Activated CD4-positive, alpha-beta T cell treated with anti-CD3 and anti-CD28 coated beads for 48 hours (primary cell): ENCODE data around the gene HHLA2.

Experiments
- DNase-seq: peaks from one replicate; pipeline ENCODE4 v3.0.0-alpha.2; 2020

HHLA2 gene

DNA sequence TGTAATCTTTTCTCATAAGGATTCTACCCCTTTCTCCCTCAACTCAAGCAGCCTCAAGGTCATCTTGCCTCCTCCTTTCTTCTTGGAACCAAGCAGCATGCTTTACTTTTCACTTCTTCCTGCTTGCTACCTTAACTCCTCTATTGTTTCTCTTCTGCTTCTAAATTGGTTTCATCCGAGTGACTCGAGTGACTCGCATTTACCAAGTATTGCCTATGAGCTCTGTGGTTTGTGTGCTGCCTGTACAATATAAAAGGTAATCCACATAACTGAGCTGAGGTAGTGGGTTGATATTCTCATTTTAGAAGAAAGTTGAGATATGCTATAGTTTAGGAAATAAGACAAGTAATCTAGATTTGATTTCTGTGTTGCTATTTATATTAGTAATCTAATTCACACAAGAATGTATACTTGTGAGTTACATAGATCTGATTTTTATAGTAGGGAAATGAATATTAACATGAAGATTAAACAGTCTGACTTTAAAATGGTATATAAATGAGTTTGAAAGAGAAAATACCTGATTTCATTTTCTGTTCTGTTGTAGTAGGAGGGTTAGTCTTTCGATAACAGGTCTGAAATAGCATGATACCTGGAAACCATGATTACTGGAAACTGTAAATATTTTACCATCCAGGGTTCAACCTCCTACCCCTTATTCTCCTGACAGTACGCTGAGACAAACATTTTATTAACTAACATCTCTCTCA is 5.5 kb downstream of the HHLA2 start:
- peak; percentile 11 for DNase-seq

DNA sequence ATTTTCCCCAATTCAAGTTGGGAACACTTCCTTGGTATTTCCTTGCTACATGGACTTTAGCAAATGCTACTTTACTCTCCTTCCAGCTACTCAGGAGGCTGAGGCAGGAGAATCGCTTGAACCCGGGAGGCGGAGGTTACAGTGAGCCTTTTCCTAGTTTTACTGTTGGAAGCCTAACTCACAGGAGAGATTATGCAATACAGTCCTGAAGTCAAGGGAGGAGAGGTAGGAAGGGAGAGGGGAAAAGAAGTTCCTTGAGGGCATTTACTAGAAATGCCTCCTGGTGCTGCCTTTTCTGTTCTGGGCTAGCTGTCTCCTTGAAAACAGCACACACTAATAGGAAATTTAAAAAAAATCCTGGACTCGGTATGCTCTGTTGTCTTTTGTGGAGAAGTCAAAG is 6.2 kb downstream of the HHLA2 start:
- DNase-seq, result no peak

DNA sequence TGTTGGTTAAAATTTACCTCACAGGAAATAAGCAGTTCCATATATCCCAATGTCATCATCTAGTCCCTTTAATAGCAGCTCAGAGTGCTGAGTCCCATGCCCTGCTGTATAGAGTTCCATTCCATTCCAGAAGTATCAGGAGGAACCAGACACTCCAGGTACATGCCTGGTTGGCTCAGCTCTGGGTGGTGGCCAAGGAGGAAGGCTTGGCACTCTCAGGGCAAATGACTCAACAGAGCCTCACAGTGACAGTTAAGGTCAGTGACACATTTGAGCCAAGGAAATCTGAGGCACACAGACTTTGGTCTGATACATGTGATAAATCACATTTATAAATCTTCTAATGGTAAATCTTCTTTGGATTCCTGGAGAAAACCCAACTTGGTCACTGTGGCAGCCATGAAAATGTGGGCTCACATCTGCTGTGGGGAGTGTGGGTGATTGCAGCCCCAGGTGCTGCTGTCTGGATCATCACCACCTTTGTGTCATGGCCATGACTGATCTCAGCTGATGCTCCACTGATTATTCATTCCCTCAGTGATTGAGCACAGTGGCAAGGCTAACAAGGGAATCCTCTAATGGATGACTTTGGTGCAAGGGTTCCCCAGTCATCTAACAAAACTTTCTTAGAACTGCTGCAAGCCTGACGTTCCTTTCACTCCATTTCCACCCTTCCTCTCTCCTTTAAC is 9.3 kb downstream of the HHLA2 start:
- DNase-seq, result peak; percentile 15

DNA sequence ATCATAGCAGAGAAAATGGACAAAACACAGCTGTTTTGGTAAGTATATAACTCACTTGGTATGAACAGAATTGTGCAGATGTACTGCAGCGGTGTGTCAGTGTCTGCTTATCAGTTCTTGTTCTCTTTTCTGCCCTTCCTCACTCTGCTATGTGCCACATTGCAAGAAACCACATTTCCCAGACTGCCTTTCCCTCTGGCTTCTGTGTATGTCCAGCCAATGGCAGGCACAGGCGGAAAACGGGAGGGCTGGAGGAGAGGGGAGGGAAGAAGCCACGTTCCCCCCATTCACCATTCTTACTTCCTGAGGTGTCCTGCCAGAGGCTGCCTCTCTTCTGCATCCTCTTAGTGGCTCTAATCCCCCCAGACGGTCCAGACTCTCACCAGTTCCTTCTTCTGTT is 15.4 kb downstream of the HHLA2 start:
- DNase-seq, result no peak

DNA sequence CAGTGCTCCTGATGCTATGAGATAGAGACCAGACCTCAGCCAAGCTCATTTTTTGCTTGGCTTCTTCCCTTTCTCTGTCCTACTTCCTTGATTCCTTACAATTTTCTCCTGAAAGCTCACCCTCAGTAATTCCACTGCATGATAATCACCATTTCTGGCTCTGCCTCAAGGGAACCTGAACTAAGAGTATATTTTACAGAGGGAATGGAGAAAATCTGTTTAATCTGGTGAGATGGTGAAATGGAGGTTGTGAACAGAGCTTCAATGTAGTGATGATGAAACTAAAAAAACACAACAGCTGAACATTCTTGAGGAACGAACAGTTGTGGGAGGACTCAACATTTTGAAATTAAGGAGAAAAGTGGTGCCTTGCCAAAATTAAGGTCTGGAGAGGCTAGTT is 16.3 kb downstream of the HHLA2 start:
- no peak for DNase-seq

DNA sequence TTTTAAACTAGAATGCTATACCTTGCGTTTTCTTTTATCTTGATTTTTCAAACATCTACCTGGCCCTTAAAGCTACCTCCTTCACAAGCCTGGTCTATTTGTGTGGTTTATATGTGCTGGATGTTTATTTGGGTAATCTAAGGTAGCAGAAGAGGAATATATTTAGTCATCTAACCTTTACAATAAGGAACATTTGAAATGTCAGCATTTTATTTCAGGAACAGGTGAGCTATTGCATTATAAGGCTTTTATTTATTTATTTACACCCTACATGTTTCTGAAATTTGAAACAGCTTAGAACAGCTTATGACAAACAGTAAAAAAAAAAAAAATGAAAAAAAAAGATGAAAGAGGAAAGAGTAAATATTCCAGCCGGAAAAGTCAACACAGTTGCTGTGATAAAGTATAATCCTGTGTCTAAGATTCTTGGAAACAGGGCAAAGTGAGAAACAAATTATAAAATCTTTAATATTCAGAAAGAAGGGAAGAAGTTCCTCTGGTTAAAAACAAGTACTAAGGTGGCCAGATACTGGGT is 19.5 kb downstream of the HHLA2 start:
- DNase-seq, result no peak

DNA sequence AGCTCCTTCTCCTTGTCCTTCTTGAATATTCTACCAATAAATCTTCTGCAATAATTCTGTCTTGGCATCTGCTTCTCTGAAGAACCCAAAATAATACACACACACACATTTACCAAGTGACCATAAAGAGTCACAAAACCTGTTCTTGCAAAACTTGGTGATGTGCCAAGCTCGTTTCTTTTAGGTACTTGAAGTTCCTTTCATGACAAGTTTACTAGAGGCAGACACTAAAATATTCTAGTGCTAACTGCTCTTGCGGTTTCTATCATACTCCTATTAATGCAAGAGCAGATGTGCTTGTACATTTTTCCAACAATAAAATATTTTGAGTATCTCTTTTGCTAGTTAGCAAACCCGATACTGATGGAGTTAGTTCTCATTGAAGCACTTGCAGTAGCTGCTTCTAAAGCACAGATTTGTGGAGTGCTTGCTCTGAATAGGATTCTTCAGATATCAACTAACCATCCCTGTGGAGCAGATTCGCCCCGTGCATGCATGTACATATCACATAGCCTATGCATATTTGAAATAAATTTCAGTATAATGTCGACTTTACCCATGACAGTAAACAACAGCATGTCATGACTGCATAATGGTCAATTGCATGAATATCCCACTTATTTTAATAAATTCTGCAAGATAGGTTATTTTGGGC is 23.2 kb downstream of the HHLA2 start:
- no peak for DNase-seq

DNA sequence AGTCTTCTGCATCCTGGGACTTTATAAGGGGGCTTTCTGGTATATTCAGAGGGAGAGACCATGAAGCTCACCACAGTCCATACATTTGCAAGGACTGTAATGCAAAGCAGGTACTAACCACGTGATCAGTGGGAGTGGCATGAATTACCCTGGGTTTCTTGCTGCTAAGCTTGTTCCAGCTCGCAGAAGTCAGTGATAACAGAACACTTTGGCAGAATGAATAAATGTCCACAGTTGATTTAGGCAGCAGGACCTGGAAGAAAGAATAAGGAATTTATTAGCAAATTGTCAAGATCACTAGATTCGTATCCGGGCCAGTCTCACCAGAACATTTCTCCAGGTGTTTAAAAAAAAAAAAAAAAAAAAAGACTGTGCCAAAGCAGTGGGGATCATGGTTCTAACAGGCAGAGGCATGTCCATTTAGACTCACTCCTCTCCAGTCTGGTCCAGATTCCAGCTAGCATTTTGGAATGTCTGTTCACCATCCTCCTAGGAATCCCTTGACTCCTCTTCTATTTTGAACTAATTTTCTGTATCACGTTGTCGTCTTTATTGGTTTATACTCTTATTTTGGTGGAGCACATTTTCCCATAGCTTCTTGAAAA is 24.5 kb downstream of the HHLA2 start:
- DNase-seq, result no peak

DNA sequence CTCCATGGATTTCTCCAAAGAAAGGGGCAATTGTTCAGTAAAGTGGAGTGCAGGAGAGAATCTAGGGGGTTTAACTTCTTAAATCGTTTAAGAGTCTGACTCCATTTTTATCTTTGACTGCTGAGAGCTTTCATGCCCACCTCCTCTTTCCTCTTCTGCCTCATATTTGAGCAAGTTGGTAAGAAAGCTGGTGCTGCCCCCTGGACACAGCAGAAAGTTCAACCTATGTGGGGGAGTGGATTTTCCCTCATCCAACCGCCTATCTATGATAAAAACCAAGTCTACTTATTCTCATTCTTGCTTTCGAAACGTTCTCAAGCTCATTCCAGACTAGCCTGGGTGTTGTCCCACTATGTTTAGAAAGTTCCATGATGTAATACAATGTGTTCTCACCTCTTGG is 26.0 kb downstream of the HHLA2 start:
- no peak for DNase-seq

DNA sequence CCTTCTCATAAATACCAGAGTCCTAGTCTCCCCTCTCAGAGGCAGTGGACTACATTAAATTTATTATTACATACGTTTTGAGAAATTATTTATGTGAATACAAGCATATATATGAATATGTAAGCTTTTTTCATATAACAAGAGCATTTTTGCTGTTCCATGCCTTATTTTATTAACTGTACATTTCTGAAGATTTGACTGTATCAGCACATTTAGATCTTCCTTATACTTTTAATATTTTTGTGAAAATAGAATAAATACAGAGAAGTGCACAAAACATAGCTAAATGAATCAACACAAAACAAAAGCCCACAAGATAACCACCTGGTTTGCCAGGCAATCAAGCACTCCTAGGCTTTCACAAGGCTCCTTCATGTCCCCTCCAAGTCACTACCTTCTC is 27.8 kb downstream of the HHLA2 start:
- no peak for DNase-seq

DNA sequence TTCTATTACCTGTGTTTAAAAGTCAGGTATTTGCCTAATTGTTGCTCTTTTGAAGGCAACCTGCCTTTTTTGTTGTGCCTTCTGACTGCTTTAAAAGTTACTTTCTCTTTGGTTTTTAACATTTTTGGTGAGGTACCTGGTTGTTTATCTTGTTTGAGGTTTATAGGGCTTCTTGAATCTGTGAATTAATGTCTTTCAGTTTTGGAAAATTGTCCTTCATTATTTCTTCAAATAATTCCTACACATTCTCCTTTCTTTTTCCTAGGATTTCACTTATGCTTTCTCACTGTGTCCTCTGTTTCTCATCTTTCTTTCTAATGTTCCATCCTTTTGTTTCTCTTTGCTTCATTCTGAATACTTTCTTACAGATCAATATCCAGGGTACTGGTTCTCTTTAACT is 30.8 kb downstream of the HHLA2 start:
- no peak for DNase-seq

DNA sequence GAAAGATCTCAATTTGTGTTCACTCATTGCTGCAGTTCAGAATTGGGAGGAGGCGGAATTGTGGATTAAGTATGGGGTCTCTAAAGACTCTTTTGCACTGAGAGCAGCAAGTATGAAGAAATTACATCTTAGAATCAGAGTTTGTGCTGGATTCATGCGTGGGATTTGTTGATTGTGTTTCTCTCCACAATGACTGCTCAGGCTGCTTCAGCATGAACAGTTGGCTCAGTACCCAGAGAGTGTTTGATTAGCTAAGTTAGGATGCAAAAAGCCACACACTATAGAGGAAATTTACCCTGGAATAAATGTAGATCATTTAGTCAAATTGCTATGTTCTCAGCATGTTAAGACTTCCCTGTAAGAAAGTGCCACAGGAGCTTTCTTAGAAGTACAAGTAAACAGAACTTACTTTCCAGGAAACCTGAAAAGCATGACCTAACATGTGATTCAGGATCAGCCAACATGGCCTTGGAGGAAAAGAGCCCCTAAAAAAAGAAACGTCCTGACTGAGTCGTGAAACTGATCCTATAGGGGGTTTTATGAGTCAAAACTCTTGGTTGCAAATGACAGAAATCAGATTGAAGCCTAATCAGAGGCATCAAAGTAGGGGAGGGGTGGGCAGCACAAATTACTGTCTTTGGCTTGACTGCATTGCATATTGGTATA is 32.6 kb downstream of the HHLA2 start:
- no peak for DNase-seq

DNA sequence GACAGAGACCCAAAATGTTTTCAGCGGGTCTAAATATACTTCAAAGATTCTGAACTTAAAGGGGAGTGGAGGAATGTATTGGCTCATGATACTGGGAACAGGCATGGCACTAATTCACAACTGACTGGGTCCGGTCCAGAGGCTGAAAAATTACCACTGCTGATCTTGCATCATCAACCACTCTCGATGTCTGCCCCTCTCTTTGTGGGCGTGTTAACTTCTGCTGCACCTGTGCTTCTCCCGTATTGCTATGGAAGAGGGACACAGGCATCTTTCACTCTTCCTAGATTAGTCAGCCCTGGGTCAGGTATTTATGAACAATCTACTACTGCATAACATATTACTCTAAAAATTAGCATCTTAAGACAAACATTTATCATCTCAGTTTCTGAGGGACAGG is 33.2 kb downstream of the HHLA2 start:
- no peak for DNase-seq

DNA sequence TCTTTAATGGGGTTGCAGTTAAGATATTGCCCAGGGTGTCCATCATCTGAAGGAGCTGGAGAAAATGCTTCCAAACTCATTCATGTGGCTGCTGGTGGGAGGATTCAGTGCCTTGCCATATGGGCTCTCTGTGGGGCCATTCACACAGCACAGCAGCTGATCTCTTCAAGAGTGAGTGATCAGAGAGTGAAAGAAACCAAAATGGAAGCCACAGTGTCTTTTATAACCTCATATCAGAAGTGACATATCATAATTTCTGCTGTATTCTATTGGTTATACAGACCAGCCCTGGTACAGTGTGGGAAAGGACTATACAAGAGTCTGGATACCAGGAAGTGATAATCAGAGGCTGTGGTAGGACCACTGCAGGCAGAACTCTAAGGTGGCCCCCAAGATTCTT is 33.6 kb downstream of the HHLA2 start:
- no peak for DNase-seq

DNA sequence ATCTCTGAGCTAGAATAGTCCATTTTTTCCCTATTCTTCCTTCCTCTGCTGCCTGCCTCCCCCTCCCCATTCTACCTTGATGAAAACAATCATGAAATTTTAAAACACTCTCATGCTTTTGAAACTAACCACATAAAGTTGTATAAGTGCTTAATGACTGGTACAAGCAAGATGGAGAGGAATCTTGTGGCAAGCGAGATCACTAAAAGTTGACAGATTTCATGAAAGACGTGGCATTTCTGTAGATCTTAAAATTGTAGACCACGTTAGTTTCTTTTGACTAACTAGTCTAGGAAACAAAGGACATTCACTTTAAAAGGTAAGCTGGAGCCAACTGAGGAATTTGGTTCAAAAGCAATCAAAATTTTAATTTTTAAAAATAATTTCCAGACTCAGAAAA is 35.4 kb downstream of the HHLA2 start:
- no peak for DNase-seq

DNA sequence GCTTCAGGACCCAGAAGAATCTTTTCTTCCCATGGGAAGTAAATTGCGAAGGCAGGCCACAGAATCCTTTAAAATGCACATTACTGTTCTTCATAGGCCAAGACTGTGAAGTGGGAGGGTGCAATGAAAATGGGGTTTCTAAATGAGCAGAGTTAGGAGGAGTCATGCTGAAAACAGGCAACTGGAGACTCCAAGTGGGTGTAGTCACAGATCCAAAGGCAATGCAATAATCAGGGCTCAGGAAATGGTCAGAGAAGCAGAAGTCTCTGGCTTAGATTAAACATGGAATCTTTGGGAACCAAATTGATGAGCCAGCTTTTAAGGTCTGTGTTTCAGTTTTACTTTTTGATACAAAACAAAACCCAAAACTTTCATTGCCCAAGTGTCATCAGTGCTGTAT is 37.6 kb downstream of the HHLA2 start:
- no peak for DNase-seq

DNA sequence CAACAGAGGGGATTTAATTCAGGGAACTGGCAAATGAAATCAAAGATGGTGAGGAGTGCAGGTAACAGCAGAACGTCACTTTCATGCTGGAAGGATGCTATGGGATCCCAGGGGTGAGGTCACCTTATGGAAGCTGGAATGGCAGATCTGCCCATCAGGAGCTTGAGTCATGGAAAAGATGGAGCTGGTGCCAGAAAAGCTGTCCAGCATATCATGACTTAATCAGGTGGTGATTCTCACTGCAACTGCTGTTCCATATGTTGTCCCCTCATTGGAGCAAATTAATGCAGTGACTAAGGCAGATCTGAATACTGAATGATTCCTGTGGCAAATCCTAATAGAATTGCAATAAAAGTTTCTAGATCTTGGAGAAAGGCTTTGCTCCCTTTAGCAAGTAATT is 38.4 kb downstream of the HHLA2 start:
- DNase-seq, result no peak

DNA sequence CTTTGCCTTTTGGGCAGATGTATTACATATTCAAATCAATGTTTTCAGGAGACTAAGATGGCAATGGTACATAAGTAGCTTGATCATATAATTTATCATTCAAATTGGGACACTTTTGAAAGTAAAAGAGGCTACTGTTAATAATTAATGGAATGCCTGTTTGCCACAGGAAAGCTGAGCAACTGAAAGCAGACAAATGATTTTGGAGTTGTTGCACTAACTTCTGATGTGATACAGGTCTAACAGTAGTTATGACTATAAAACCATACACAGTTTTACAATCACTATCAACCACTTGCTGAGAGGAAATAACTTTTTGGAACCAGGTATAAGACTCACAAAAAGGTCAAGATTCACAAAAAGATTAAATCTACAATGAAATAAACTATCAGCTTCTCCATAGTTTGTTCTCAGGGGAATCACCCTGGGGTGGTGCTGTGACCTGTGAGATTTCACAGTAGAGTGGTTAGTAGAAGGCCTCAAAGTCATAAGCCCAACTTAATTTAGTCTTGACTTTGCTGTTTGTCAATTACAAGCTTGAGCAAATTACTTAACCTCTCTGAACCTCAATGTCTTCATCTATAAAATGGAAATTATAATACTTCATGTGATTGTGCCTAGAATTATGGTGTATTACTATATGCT is 42.7 kb downstream of the HHLA2 start:
- DNase-seq, result no peak

DNA sequence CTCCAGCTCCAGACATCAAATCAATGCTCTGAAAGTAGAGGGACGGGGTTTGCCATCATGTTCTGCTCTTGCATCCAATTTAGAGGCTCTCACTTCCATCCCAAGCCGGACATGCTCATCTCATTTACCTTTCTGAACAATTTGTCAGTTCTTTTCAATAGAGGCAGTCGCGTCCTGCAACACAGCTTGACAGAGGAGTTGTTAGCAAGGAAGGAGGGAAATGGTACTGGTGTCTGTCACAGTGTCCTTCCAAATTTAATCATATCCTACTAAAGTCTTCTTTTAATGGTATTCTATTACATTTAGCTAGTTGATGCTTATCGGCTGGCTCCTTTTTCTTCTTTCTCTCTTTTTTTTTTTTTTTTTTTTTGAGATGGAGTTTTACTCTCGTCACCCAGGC is 45.6 kb downstream of the HHLA2 start:
- no peak for DNase-seq

DNA sequence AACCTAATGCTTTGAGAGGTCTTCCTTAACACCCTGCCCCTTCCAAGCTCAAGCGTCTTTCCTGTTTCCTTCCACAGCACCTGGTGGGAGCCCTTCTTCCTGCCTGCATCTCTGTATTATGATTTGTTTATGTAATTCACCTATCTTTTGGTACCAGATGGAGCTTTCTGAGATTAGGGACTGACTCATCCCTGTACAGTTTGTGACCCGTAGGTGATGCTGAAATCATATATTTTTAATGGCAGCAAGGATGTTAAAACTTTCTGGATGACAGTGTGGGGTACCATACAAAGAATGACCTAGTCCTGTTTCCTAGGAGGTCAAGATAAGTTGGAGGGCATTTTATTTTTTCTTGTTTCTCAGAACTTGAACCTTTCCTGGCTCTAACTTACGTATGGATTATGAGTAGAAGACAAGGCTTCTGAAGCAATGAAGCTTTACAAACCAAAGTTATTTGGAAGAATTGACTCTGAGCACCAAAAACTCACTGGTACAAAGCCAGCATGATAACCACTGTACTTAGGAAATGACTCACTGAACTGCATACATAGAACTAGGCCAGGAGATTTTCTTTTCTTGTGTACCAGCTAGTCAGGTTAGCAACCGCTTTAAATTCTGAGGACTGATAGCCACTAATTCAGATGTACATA is 46.6 kb downstream of the HHLA2 start:
- no peak for DNase-seq

DNA sequence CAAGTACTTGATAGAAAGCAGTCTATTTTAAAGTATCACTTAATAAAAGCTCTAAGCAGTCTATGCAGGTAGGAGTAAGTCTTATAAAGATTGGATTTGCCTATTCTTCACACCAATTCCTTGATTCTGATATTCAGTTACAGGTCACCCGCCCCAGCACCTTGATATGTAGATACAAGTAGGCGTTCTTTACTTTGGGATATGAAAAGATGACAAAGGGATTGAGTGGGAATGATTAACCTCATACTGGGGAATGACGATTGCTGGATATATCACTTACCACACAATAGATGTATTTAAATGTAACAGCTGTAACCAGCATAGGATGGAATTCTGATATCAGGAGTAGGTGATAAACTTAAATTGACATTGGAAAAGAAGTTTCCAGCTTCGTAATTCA is 47.1 kb downstream of the HHLA2 start:
- no peak for DNase-seq
